Keratinocyte (primary cell): ENCODE measurements around the gene TEKT3. TPM values are rescaled to one million over a fixed set of nuclear protein-coding genes. Genes with fewer than 3 reads are reported as not detected.

Source experiments
- DNase-seq: peaks from one replicate; pipeline ENCODE4 v3.0.0-alpha.2; 2011; ENCODE audit warnings: low read depth, missing footprints, low spot score
- FAIRE-seq: peaks from 2 replicates; lab custom pipeline; 2011; peaks lifted over from hg19 to GRCh38; lab: Jason Lieb, UNC
- H2AFZ ChIP-seq: 2 replicates; pipeline ENCODE4 v1.6.0; 2012; ENCODE audit warnings: low read length, control low read depth, inconsistent platforms; ENCODE audit not compliant: control insufficient read depth
- H3K27ac ChIP-seq: 2 replicates; pipeline ENCODE4 v1.5.1; 2011; ENCODE audit warnings: low read length; ENCODE audit not compliant: control insufficient read depth, insufficient read depth
- H3K27me3 ChIP-seq: 3 replicates; pipeline ENCODE4 v1.6.0; 2011; ENCODE audit warnings: low read length; ENCODE audit not compliant: control insufficient read depth, insufficient read depth; ENCODE audit errors: extremely low read depth
- H3K36me3 ChIP-seq, 2 experiments: 2 replicates in 1 of 2; 3 replicates in 1 of 2; pipeline ENCODE4 v1.5.1; 2011; ENCODE audit warnings: low read length in 2 of 2, mild to moderate bottlenecking in 1 of 2; ENCODE audit not compliant: control insufficient read depth in 2 of 2, insufficient read depth in 2 of 2; ENCODE audit errors: extremely low read depth in 1 of 2
- H3K4me1 ChIP-seq: 3 replicates; pipeline ENCODE4 v1.5.1; 2011; ENCODE audit warnings: low read length; ENCODE audit not compliant: control insufficient read depth, insufficient read depth; ENCODE audit errors: extremely low read depth
- H3K4me2 ChIP-seq: 3 replicates; pipeline ENCODE4 v1.6.0; 2011; ENCODE audit warnings: low read depth, low read length; ENCODE audit not compliant: control insufficient read depth, insufficient read depth; ENCODE audit errors: extremely low read depth
- H3K4me3 ChIP-seq, 3 experiments: fragments of 200-600 bp in 1 of 3; sonication (generic) in 1 of 3; 2 replicates in 2 of 3; 3 replicates in 1 of 3; pipeline ENCODE4 v1.5.1; 2011 to 2016; ENCODE audit warnings: low read length in 3 of 3, mild to moderate bottlenecking in 3 of 3, control low read depth in 2 of 3, inconsistent platforms in 1 of 3, low read depth in 1 of 3, mixed read lengths in 1 of 3, mixed run types in 1 of 3, moderate library complexity in 1 of 3; ENCODE audit not compliant: control insufficient read depth in 2 of 3, insufficient read depth in 2 of 3; ENCODE audit errors: extremely low read depth in 1 of 3
- H3K79me2 ChIP-seq: 2 replicates; pipeline ENCODE4 v1.6.0; 2012; ENCODE audit warnings: low read length; ENCODE audit not compliant: control insufficient read depth, insufficient read depth
- H3K9ac ChIP-seq: 3 replicates; pipeline ENCODE4 v1.6.0; 2011; ENCODE audit warnings: low read length; ENCODE audit not compliant: control insufficient read depth, insufficient read depth; ENCODE audit errors: extremely low read depth
- H3K9me1 ChIP-seq: 3 replicates; pipeline ENCODE4 v1.6.0; 2011; ENCODE audit warnings: low read length; ENCODE audit not compliant: control insufficient read depth, insufficient read depth; ENCODE audit errors: extremely low read depth
- H3K9me3 ChIP-seq: 2 replicates; pipeline ENCODE4 v1.5.1; 2012; ENCODE audit warnings: low read depth, low read length; ENCODE audit not compliant: control insufficient read depth
- H4K20me1 ChIP-seq: 3 replicates; pipeline ENCODE4 v1.6.0; 2011; ENCODE audit warnings: low read length; ENCODE audit not compliant: control insufficient read depth, insufficient read depth; ENCODE audit errors: extremely low read depth
- CTCF ChIP-seq, 3 experiments: IDR thresholded peaks in 1 of 3; conservative IDR thresholded peaks in 1 of 3; optimal IDR thresholded peaks in 1 of 3; 2 replicates in 2 of 3; 3 replicates in 1 of 3; pipeline versions ENCODE3 to v1.5.1; 2011; ENCODE audit warnings: low read length in 3 of 3, mild to moderate bottlenecking in 3 of 3, moderate library complexity in 2 of 3, control low read depth in 1 of 3, inconsistent platforms in 1 of 3; ENCODE audit not compliant: insufficient read depth in 2 of 3; ENCODE audit errors: extremely low read depth in 1 of 3
- EZH2 ChIP-seq: IDR thresholded peaks from one replicate; pipeline ENCODE4 v1.6.1; 2012; ENCODE audit warnings: inconsistent platforms, mild to moderate bottlenecking, low read length, moderate library complexity
- dilution Hi-C: fragments of 300-500 bp; cut with MboI; formaldehyde crosslinking; loops from one replicate; pipeline ENCODE4 v1.7.0; 2020; ENCODE audit warnings: low sequenced_read_pairs; ENCODE audit not compliant: extremely low pct_ligation_motif_present
- polyA plus RNA-seq, 5 experiments: library from polyadenylated mRNA; depleted of rRNA in 3 of 5; stranded (reverse) in 3 of 5; stranded (forward) in 1 of 5; unstranded in 1 of 5; fragments of >200 nt; gene quantifications; 1 replicate in 1 of 5; 2 replicates in 3 of 5; 3 replicates in 1 of 5; pipeline versions ENCODE4 v1.2.1 to v1.2.3, GENCODE V29; 2011 to 2012; ENCODE audit warnings: missing spikeins in 2 of 5, low read depth in 1 of 5, low replicate concordance in 1 of 5

TEKT3 gene
- polyA plus RNA-seq, 1 donor (not counting 4 experiments of a cell fraction or from before 2014, with no cell fraction given) = 0.16 TPM

GRCh38 chr17:15291674-15292361 is 49.6 kb downstream of the TEKT3 start:
- no peaks in the 10 kb centered on the region for H3K79me2 ChIP-seq
- H3K9me3 ChIP-seq = no peaks in the 10 kb centered on the region
- no peak for FAIRE-seq
- no peaks in the 10 kb centered on the region for H3K4me1 ChIP-seq
- H4K20me1 ChIP-seq = no peaks in the 10 kb centered on the region
- H3K4me2 ChIP-seq = no peak overlapping the region
- H3K27ac ChIP-seq = no peak overlapping the region
- TF ChIP-seq EZH2 (no peak), CTCF (optimal IDR thresholded peaks at IDR 0.05 in 1 of 3, IDR thresholded peaks at IDR 0.05 in 1 of 3, conservative IDR thresholded peaks at IDR 0.05 in 1 of 3; ENCODE audit: extremely low read depth in 1 of 3, insufficient read depth in 2 of 3, low read length in 3 of 3) (no peak)
- H3K27me3 ChIP-seq = no peaks in the 10 kb centered on the region
- H3K4me3 ChIP-seq = no peak overlapping the region
- no peak overlapping the region for H3K9ac ChIP-seq
- DNase-seq = no peak
- dilution Hi-C loops = no loop called here
- no peaks in the 10 kb centered on the region for H3K36me3 ChIP-seq
- H3K9me1 ChIP-seq = no peaks in the 10 kb centered on the region
- H2AFZ ChIP-seq = no peak overlapping the region

GRCh38 chr17:15290605-15291004 is 50.8 kb downstream of the TEKT3 start:
- no peak for DNase-seq
- H4K20me1 ChIP-seq = no peaks in the 10 kb centered on the region
- H3K9ac ChIP-seq = no peak overlapping the region
- no peaks in the 10 kb centered on the region for H3K4me1 ChIP-seq
- H3K9me3 ChIP-seq = no peaks in the 10 kb centered on the region
- no peak overlapping the region for H3K27ac ChIP-seq
- FAIRE-seq = no peak
- H3K4me2 ChIP-seq = no peak overlapping the region
- no peaks in the 10 kb centered on the region for H3K9me1 ChIP-seq
- no peak overlapping the region for H2AFZ ChIP-seq
- no peaks in the 10 kb centered on the region for H3K79me2 ChIP-seq
- no peak for TF ChIP-seq CTCF (optimal IDR thresholded peaks at IDR 0.05 in 1 of 3, IDR thresholded peaks at IDR 0.05 in 1 of 3, conservative IDR thresholded peaks at IDR 0.05 in 1 of 3; ENCODE audit: extremely low read depth in 1 of 3, insufficient read depth in 2 of 3, low read length in 3 of 3)
- no peak for TF ChIP-seq EZH2
- H3K36me3 ChIP-seq = no peaks in the 10 kb centered on the region
- no peaks in the 10 kb centered on the region for H3K27me3 ChIP-seq
- no peak overlapping the region for H3K4me3 ChIP-seq
- dilution Hi-C loops = no loop called here
